Activated CD4-positive, CD25-positive, alpha-beta regulatory T cell treated with anti-CD3 and anti-CD28 coated beads, Interleukin-2, amount 50 U/mL, for 24 hours (primary cell): ENCODE data around the gene ISLR2.

Experiments
- ATAC-seq, 2 donors: fragments of 150-1000 bp; cut with Tn5 transposase; one replicate each; pipeline ENCODE4 v1.10.0; 2021; ENCODE audit warnings: mild to moderate bottlenecking in 1 of 2, moderate library complexity in 1 of 2

The ISLR2 gene

DNA sequence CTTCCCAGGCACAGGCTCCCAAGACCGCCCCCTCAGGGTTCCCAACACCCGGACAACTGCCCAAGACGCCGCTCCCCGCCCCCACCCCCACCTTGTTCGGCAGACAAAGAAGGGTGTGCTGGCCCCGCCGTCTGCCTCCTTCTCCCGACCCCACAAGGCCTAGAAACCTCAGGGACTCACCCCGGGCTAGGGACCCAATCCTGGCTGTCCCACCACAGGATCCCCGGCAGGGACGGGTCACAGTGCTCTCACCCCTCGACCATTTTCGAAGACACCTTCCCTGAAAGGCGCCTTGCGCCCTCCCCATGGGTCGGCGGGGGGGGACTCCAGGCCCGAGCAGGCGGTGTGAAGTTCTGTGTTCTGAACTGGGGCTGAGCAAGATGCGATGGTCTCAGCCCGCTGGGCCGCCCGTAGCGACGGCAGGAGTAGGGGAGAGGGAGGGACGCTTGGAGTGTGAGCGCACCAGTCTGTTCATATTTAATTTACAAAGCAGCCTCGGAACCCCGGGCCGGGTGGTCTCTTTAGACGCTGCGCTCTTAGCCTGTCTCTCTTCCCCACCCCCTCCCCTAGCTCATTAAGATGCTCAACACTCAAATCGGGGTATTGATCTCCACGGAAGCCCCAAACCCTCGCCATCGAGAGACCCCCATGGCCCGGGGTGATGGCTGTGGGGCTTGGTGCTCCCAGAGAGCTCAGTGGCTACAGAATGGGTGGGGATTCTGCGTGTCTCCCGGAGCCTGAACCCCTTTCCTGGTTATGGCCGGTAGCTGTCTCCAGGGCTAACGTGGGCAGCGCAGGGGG lies 1.4 kb upstream of the ISLR2 start:
- no peak for ATAC-seq

DNA sequence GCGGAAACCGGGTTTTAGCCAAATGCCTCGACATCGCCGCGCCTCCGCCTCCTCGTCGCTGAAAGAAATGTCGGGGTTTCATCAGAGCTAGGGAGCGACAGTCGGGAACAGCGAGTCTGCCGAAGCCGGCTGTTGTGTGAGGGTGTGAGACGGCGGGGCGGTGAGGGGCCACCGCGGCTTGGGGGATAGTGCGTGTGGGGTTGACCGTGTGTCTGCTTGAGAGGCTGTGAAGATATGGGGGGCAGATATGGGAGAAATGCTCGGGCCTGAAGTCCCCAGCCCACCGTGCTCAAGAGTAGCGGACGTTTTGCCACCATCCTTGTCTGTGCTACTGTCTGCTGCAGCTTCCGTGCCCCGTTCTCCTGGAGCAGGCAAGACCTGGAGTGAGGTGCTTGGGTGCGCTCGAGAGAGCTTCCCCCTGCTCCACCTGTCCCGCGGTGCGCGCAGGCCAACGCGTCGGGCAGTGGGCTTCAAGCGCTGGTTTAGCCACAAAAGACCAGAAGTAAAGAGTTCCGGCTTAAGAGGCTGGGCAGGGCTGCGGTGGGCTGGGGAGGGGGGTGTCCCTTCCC lies 716 bp upstream of the ISLR2 start:
- no peak for ATAC-seq

DNA sequence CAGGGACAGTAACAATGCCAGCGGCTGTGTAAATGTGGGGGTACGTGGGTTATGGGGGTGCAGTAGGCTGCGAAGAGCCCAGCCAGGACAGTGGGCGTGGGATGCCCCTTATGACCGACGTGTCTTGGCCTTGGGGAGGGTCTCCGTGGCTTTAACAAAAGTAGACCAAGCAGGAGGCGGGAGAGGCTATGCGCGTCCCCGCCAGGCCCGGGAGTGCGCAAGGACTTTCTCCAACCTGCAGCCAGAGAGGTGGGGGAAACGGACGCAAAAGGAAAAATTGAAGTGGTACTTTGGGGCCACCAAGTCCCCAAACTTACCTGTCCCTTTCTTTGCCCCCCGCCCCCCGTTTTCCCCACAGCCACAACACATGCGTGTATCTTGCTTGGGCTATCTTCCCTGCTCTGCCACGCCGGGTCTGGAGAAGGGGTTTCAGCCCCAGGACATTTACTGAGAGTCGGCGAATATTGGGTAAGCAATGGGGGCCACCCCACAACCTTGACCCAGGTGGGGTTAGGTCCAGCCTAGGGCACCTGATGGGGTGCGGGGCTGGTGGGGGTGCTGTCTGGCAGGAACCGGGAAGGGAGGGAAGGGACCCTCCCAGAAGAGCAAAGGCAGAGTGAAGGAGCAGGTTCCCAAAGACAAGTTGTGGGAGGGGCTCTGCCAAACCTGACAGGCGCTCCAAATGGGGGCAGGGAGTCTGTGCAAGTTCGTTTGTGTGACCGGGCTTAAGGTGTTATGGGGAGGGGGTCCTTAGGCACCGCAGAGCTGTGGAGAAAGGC lies 652 bp downstream of the ISLR2 start:
- no peak for ATAC-seq

DNA sequence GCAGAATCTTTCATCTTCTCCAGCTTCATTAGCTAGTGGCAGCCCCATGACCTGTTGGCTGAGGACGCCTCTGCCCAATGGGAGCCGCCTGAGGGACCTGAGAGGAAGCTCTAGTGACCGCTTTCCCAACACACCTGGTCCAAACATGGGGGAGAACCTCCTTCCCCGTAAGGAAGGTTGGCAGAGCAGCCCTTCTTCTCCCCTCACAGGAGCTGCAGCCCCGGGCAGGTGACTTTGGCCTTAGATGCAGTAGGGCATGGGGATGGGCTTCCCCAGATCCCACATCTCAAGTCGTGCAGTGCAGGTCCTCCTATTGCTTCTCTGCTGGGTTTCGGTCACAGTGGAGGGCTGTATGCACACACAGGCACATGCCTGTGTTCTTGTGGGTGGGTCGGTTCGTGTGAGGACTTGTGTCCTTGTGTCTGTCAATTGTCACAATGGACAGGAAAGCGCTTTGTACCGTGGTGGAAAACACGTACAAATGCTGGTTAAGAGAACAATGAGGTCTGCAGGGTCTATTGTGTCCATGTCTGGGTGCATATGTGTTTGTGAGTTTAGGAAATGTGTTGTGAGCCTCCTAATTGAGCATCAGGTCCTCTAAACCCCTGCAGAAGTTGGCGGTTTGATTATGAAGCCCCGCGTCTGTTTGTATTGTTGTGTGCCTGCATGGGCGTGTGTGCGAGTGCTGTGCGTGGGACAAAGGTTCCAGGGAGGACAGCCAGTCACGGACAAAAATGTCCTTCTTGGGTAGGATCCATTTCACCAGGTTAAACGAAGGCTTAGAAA lies 1.4 kb downstream of the ISLR2 start:
- no peak for ATAC-seq

DNA sequence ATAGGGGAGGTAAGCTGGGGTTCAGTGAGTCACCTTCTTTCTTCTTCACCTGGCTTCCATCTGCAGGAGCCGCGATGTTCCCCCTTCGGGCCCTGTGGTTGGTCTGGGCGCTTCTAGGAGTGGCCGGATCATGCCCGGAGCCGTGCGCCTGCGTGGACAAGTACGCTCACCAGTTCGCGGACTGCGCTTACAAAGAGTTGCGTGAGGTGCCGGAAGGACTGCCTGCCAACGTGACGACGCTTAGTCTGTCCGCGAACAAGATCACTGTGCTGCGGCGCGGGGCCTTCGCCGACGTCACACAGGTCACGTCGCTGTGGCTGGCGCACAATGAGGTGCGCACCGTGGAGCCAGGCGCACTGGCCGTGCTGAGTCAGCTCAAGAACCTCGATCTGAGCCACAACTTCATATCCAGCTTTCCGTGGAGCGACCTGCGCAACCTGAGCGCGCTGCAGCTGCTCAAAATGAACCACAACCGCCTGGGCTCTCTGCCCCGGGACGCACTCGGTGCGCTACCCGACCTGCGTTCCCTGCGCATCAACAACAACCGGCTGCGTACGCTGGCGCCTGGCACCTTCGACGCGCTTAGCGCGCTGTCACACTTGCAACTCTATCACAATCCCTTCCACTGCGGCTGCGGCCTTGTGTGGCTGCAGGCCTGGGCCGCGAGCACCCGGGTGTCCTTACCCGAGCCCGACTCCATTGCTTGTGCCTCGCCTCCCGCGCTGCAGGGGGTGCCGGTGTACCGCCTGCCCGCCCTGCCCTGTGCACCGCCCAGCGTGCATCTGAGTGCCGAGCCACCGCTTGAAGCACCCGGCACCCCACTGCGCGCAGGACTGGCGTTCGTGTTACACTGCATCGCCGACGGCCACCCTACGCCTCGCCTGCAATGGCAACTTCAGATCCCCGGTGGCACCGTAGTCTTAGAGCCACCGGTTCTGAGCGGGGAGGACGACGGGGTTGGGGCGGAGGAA lies 2.6 kb downstream of the ISLR2 start:
- no peak for ATAC-seq

DNA sequence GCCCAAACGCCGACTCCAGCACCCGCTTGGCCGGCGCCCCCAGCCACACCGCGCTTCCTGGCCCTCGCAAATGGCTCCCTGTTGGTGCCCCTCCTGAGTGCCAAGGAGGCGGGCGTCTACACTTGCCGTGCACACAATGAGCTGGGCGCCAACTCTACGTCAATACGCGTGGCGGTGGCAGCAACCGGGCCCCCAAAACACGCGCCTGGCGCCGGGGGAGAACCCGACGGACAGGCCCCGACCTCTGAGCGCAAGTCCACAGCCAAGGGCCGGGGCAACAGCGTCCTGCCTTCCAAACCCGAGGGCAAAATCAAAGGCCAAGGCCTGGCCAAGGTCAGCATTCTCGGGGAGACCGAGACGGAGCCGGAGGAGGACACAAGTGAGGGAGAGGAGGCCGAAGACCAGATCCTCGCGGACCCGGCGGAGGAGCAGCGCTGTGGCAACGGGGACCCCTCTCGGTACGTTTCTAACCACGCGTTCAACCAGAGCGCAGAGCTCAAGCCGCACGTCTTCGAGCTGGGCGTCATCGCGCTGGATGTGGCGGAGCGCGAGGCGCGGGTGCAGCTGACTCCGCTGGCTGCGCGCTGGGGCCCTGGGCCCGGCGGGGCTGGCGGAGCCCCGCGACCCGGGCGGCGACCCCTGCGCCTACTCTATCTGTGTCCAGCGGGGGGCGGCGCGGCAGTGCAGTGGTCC lies 3.5 kb downstream of the ISLR2 start:
- no peak for ATAC-seq

DNA sequence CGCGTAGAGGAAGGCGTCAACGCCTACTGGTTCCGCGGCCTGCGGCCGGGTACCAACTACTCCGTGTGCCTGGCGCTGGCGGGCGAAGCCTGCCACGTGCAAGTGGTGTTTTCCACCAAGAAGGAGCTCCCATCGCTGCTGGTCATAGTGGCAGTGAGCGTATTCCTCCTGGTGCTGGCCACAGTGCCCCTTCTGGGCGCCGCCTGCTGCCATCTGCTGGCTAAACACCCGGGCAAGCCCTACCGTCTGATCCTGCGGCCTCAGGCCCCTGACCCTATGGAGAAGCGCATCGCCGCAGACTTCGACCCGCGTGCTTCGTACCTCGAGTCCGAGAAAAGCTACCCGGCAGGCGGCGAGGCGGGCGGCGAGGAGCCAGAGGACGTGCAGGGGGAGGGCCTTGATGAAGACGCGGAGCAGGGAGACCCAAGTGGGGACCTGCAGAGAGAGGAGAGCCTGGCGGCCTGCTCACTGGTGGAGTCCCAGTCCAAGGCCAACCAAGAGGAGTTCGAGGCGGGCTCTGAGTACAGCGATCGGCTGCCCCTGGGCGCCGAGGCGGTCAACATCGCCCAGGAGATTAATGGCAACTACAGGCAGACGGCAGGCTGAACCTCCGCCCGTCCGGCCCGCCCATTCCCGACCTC lies 4.1 kb downstream of the ISLR2 start:
- no peak for ATAC-seq

DNA sequence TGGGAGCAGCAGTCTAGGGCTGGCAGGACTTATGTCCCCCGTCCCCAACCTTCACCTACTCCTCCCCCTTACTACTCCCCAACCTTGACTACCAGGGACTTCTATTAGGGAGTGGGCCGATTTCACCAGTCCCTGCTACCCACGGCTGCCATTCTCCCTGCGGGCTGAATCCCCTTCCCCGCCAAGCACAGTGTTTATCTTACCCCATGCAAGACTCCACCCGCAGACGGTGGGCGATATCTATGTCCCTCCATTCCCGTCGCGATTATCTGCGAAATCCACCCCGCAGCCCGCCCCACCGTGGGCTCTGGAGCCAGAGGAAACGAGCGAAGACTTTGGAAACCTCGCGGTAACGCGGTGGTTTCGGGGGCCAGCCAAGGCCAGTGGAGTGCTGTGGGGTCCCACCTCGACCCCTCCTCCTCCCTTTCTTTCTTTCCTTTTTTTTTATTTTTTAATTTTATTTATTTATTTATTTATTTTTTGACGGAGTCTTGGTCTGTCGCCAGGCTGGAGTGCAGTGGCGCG lies 4.7 kb downstream of the ISLR2 start:
- ATAC-seq, result no peak

DNA sequence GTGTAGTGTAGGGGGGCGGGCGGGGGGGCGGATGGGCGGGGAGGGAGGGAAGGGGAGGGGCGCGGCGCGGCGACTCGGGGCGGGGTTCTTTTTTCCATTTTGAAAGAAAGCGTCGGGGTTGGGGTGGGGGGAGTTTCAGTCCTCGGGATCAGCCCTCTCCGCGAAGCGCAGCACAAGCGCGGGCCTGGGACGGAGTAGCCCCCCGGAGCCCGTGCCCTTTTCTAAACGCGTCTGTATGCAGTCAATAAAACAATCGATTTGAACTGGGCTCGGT lies 6.1 kb downstream of the ISLR2 start:
- no peak for ATAC-seq

DNA sequence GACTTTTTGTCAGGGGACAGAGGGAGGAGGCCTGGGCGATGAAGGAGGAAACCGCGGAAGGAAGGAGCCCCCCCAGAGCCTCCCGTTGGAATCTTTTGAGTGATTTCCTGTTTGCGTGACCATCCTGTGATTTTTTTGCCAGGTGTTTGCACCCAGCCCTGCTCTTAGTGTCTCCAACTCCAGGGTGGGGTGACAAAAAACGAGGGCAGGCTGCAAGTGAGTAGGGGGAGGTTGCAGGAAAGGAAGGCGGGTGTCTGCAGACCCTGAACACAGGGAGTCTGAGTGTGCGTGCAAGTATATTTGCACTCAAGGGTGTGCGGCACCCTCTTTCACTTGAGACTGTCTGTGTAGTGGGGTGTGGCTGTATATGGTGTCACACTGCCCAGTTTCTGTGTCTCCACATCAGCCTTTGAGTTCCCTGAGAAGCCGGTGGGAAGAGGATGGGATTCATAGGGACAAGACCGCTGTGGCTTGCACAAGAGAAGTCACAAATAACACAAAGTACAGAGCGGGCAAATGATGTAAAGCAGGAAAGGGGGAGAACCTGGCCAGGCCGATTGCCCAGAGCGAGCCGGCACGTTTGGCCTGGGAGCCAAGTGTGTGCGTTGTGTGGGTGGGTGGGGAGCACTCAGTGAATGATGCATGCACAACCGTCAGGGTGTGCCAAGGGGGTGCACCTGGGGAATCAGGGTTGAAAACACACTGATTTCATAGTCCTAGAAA lies 6.6 kb downstream of the ISLR2 start:
- no peak for ATAC-seq

DNA sequence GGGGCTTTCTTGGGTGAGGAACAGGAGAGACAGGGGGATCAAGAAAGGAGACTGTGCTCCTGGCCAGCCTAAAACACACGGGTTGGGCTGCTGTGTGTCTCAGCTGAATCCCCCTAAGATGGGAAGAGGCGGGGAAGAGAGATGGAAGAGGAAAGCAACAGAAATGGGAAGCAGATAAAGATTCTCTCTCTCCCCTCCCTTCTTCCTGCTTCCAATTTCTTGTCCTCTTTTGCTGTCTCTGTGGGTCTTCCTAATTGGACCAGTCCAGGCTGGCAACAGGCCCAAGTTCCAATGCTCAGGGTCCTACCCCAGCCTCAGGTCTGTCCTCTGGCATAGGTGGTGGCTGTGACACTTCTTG lies 7.1 kb downstream of the ISLR2 start:
- ATAC-seq, result no peak

DNA sequence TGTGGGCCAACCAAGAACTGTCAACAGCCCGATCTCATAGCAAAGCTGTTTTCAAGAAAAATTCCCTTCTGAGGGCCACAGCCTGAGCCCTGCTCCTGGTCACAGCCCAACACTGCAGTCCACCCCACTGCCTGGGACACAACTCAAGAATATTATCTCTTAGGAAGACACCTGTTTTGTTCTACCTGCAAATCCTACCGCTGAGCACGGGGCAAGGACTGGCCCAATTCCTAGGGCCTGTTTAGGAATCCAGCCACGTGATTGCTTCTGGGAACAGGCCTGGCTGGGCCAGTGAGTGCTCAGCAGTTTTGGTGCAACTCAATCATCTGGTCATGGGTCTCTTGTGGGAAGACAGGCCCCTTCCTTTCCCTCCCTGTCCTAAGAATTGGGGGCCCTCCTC lies 8.3 kb downstream of the ISLR2 start:
- no peak for ATAC-seq

DNA sequence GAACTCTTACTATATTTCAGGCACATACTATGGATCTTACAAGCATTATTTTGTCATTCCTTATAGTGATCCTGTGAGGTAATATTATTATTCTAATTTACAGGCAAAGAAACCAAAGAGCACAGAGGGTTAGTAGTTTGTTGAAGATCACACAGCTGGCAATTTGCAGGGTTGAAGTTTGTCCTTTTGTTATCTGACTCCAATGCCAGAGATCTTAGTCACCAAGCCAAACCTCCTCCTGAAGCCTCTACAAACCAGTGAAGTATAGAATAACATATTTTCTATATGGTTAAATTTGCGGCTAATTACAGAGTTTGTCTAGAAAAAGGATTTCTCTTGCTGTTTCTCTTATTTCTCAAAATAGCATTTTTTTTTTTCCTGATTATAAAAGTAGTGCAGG lies 11.2 kb downstream of the ISLR2 start:
- no peak for ATAC-seq

DNA sequence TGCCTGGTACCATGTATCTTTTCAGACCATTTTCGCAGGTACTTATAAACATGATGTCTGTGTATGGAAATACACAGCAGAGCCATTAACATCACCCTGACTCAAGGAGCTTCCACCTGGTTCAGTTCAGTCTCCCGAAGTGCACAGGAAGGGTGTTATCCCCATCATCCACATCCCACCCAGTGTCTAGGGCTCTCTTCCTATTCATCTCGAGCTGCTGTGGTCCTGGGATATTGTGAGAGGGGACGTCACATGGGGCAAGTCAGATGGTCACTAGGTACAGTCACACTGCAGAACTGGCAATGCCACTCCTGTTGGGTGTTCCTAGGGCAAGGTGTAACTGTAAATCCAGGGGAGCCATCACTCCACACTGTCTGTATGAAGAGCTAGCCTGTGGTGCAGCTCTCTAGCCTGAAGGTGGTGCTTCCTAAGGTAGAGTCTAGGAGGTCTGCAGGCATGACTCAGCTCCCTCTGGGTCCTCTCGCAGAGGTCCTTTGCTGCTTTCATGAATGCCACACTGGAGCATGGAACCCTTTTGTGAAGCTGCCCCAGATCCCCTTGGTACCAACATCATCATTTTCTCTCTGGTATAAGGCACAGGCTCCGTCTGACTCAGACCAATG lies 13.9 kb downstream of the ISLR2 start:
- ATAC-seq, result no peak

DNA sequence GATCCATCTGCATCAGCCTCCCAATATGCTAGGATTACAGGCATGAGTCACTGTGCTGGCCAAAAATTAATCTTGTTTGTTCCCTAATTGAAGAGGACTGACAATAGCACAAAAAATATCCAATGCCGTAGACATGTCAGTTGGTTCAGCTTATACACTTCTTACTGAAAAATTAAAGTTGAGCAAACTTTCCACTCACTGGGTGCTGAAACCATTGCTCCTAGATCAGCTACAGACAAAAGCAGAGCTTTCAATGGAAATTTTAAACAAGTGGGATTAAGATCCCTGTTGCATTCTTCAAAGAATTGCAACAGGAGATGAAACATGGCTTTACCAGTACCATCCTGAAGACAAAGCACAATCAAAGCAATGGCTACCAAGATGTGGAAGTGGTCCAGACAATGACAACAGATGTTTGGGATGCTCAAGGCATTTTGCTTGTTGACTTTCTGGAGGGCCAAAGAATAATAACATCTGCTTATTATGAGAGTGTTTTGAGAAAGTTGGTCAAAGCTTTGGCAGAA lies 16.0 kb downstream of the ISLR2 start:
- no peak for ATAC-seq

DNA sequence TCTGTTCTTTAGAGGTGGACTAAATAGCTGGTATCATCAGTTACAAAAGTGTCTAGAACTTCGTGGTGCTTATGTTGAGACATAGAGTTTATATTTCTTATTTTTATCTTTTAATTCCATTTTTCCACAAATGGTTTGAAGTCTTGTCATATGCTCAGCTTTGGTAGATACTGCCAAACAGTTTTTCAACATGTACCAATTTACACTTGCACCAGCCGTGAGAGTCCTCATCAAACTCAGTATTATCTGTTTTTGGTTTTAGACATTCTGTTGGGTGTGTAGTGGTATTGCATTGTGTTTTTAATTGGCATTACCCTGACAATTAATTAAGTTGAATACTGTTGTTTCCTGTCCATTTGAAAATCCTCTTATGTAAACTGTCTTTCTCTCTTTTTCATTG lies 16.7 kb downstream of the ISLR2 start:
- no peak for ATAC-seq

DNA sequence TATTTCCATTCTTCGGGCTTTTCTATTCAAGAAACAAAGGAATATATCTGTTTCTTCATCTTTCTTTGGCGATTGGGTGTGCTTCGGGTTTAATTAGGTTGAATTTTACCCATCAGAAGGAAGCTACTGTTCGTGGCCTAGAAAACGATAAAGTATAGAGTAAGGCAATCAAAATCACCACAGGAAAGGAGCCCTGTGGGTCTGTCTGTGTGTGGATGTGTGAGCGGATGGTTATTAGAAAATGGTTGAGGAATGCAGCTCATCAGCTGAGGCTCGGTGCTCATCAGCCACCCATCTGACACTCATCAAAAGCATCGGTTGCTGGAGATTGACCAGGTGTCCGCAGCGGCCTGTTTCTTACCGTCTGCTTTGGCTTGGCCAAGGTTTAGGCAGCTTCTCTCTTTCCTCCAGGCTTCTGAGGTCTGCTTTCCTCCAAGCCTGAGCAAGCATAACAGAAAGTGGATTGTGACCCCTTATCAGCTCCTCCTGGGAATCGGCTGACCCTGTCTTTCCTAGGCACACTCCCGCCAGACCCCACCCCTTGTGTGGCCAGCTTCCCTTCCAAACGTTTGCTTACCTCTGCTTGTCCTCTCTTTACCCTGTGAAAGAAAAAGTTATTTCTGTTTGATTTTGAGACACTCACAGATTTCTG lies 25.5 kb downstream of the ISLR2 start:
- no peak for ATAC-seq

DNA sequence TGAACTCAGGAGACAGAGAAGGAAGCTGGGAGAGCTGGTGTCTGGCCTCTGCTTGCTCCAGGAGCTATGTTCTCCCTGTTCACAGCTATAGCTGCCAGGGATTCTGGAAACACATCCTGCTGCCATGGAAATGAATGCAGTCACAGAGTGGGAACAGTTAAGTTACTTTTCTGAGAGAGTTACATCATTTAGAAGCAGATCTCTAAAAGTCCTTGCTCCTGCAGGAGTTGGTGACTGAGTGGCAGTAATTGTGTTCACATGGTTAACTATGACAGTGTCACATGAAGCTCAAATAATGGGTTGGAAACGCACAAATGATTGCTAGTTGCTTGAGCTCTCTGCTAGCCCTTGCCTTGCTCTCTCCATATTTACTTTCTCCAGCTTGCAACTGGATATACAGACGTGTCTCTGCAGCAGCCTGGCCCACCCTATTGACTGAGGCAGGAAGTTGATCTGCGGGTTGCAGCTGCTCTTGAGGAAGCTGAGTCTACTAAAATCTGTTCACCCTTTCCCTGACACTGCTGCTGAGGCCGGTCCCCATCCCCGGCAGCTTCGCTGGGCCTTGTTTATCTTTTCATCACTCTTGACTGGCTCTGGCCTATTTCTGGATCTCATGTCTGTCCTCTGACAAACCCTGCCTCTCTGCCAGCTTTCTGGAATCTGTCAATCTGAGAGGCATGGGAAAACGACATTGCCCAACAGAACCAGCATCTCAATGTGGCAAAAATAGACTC lies 26.5 kb downstream of the ISLR2 start:
- no peak for ATAC-seq
